ENCODE data around the gene CCNG1.

The CCNG1 gene

GRCh38 chr5:163489055-163489744, 51.8 kb downstream of the CCNG1 start:
- DNase-seq (ENCODE audit: extremely low read depth in 1 of 2, low read depth in 1 of 2): no peak

- no peak for DNase-seq (ENCODE audit: extremely low read depth in 1 of 2, low read depth in 1 of 2)
Measured at GRCh38 chr5:163489745-163490075, 52.3 kb downstream of the CCNG1 start.

Measured in activated CD8-positive, alpha-beta memory T cell treated with anti-CD3 and anti-CD28 coated beads for 1 hour (primary cell).